Prostate gland (tissue), 2 donors: ENCODE data around the gene LOXHD1.

Experiments used
- POLR2A ChIP-seq: fragments of 450-650 bp; IDR thresholded peaks from one replicate; pipeline ENCODE4 v1.6.1; 2016; ENCODE audit warnings: antibody characterized with exemption, mild to moderate bottlenecking
- TF ChIP-seq, protein P1 (sequence below), 4 experiments: fragments of 200-600 bp in 2 of 4; fragments of 450-650 bp in 2 of 4; sonication (generic) in 2 of 4; IDR thresholded peaks; 1 replicate in 3 of 4; 2 replicates in 1 of 4; pipeline ENCODE4 v1.5.1; 2016 to 2019; ENCODE audit warnings: antibody characterized with exemption in 4 of 4, mild to moderate bottlenecking in 2 of 4, moderate library complexity in 2 of 4

DNA sequence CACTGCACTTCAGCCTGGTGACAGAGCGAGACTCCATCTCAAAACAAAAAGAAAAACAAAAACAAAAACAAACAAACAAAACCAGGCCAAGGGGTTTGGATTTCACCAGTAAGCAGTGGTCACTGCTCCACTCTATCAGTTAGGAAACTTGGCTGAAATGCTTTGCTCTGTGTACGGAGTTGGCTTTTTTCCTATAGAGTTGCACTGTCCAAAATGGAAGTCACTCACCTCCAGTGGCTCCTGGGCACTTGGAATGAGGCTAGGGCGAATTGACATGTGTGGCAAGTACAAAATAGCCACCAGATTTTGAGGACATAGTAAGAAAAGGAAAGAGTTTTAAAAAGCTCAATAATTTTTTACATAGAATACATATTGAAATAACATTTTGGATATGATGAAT, 228.7 kb downstream of the LOXHD1 start:
- no peak for TF ChIP-seq POLR2A
- TF ChIP-seq, protein P1, sequence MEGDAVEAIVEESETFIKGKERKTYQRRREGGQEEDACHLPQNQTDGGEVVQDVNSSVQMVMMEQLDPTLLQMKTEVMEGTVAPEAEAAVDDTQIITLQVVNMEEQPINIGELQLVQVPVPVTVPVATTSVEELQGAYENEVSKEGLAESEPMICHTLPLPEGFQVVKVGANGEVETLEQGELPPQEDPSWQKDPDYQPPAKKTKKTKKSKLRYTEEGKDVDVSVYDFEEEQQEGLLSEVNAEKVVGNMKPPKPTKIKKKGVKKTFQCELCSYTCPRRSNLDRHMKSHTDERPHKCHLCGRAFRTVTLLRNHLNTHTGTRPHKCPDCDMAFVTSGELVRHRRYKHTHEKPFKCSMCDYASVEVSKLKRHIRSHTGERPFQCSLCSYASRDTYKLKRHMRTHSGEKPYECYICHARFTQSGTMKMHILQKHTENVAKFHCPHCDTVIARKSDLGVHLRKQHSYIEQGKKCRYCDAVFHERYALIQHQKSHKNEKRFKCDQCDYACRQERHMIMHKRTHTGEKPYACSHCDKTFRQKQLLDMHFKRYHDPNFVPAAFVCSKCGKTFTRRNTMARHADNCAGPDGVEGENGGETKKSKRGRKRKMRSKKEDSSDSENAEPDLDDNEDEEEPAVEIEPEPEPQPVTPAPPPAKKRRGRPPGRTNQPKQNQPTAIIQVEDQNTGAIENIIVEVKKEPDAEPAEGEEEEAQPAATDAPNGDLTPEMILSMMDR (IDR thresholded peaks at IDR 0.05), result no peak
